ENCODE results near the gene TBC1D9B.

The TBC1D9B gene

DNA sequence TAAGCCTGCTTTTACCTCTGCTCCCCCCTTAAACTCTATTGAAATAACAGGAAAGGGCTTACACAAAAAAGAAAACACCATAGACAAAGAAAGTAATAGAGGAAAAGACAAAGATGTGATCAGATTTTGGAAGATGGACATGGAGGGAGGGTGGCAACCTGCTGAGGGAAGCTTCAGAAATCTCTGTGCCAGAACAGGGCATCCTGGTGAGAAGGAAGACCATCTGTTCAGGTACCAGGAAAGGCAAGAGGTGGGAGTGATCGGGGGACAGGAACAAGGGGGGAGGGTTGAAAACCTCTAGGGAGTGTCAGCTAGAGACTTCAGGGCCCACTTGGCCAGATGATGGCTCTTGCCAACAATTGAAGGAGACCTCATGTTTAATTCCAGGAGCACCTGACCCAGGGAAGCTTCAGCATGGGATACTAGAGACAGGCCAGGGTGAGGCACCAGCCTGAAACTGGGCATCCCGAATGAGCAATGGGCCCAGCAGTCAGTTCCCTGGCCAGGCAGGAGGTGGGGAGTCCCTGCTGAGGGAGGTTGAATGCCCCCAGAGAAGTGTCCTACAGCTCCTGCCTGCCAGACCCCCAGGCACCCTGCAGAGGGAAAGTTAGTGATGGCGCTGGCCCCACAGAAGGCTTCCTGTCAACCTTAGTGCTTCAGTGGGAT is 78.8 kb downstream of the TBC1D9B start:
- Histone ChIP-seq H3K27ac (no peak overlapping the region), H3K4me2 (no peak overlapping the region), H4K20me1 (peaks cover 51% of the 10 kb centered on the region), H3K9ac (no peak overlapping the region), H3K4me3 (no peak overlapping the region), H3K27me3 (no peaks in the 10 kb centered on the region), H3K4me1 (peaks cover 13% of the 10 kb centered on the region; the same call in 1 of the 2 replicates), H3K36me3 (peaks cover 100% of the 10 kb centered on the region), H3K9me3 (peaks cover 26% of the 10 kb centered on the region)
- TF ChIP-seq Cebpa-rat (IDR thresholded peaks at IDR 0.05) = no peak

DNA sequence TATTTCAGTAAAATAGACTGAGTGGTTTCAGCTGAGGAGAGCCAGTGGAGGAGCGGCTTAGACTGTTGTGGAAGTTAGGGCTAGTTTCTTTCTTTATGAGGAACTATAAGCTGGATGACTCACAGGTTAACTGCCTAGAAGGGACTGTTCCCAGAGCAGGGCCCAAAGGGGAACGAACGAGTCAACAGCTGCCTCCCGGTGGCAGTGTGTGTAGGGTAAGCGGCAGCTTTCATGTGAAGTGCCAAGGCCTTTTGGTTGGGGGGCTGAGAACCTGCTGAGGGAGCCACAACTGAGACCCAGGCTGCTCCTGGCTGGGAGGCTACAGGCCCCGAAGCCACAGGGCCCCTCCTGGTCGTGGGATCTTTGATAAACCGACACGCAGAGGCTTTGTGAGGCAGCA is 80.0 kb downstream of the TBC1D9B start:
- Histone ChIP-seq H3K36me3 (peaks cover 100% of the 10 kb centered on the region), H4K20me1 (peaks cover 57% of the 10 kb centered on the region), H3K9ac (no peak overlapping the region), H3K27me3 (no peaks in the 10 kb centered on the region), H3K4me1 (peaks cover 18% of the 10 kb centered on the region), H3K4me2 (no peak overlapping the region; the same call in 1 of the 2 replicates), H3K27ac (peak overlapping the region; percentile 22; the same call in 1 of the 2 replicates), H3K9me3 (peaks cover 17% of the 10 kb centered on the region), H3K4me3 (no peak overlapping the region)
- TF ChIP-seq Cebpa-rat (IDR thresholded peaks at IDR 0.05) = no peak

- no peaks in the 10 kb centered on the region for H3K27me3 ChIP-seq
- H3K4me3 ChIP-seq = no peak overlapping the region
- H3K36me3 ChIP-seq = peaks cover 84% of the 10 kb centered on the region
- no peak for TF ChIP-seq Cebpa-rat (IDR thresholded peaks at IDR 0.05)
- H3K4me1 ChIP-seq = peaks cover 28% of the 10 kb centered on the region
- peaks cover 68% of the 10 kb centered on the region for H4K20me1 ChIP-seq
- no peak overlapping the region for H3K27ac ChIP-seq
- no peak overlapping the region for H3K9ac ChIP-seq
- peaks cover 16% of the 10 kb centered on the region for H3K9me3 ChIP-seq
- no peak overlapping the region for H3K4me2 ChIP-seq
These were observed 82.0 kb downstream of the TBC1D9B start for GRCh38 chr5:179825655-179826182.

DNA sequence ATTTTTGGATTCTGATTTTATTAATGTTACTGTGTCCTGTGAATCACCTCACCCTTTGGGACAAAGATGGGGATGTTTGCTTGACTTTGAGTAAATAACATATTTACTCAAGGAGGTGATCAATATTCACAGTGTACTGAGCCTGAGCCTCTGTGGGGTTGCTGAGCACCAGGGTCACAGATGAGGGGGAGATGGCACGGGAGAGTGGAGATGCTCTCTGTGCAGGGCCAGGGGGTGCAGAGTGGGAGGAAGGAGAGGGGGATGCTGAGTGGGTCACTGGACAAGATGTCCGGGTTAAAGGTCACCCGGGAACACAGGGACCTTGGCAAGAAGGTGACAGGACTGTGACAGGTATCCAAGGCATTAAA is 83.0 kb downstream of the TBC1D9B start:
- H3K4me1 ChIP-seq = peaks cover 37% of the 10 kb centered on the region
- no peaks in the 10 kb centered on the region for H3K27me3 ChIP-seq
- no peak overlapping the region for H3K4me2 ChIP-seq
- peaks cover 6% of the 10 kb centered on the region for H3K9me3 ChIP-seq
- H3K27ac ChIP-seq = no peak overlapping the region
- peaks cover 74% of the 10 kb centered on the region for H3K36me3 ChIP-seq
- no peak overlapping the region for H3K9ac ChIP-seq
- no peak for TF ChIP-seq Cebpa-rat (IDR thresholded peaks at IDR 0.05)
- H3K4me3 ChIP-seq = no peak overlapping the region
- peaks cover 68% of the 10 kb centered on the region for H4K20me1 ChIP-seq

DNA sequence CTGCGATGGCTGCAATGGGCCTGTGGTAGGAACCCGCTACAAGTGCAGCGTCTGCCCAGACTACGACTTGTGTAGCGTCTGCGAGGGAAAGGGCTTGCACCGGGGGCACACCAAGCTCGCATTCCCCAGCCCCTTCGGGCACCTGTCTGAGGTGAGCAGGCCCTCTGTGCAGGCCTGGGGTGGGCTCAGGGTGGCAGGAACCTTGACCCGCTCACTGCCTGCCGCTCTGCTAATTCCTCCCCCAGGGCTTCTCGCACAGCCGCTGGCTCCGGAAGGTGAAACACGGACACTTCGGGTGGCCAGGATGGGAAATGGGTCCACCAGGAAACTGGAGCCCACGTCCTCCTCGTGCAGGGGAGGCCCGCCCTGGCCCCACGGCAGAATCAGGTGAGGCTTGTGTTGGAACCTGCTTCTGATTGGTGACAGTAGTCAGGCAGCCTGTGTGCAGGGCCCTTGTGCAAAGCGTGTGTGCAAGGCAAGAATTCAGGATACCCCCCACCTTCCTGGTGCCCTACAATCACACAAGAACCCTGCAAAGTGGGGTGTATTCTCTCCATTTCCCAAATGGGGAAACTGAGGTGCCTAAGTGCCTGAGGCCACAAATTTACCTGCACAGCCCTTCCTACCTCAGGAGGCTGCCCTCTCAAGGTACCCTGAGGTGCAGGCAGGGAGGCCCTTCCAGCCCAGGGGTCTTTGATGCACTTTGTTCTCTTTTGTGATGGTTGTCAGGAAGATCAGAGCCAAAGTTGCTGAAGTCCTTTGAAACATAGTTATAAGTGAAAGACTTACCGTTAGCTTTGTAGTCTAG is 83.6 kb downstream of the TBC1D9B start:
- no peak overlapping the region for H3K27ac ChIP-seq
- H3K4me3 ChIP-seq = no peak overlapping the region
- no peak overlapping the region for H3K4me2 ChIP-seq
- no peak for TF ChIP-seq Cebpa-rat (IDR thresholded peaks at IDR 0.05)
- peaks cover 68% of the 10 kb centered on the region for H4K20me1 ChIP-seq
- H3K36me3 ChIP-seq = peaks cover 69% of the 10 kb centered on the region
- no peak overlapping the region for H3K9ac ChIP-seq
- peaks cover 42% of the 10 kb centered on the region for H3K4me1 ChIP-seq
- peaks cover 2% of the 10 kb centered on the region; the same call in 1 of the 2 replicates for H3K9me3 ChIP-seq
- H3K27me3 ChIP-seq = no peaks in the 10 kb centered on the region

DNA sequence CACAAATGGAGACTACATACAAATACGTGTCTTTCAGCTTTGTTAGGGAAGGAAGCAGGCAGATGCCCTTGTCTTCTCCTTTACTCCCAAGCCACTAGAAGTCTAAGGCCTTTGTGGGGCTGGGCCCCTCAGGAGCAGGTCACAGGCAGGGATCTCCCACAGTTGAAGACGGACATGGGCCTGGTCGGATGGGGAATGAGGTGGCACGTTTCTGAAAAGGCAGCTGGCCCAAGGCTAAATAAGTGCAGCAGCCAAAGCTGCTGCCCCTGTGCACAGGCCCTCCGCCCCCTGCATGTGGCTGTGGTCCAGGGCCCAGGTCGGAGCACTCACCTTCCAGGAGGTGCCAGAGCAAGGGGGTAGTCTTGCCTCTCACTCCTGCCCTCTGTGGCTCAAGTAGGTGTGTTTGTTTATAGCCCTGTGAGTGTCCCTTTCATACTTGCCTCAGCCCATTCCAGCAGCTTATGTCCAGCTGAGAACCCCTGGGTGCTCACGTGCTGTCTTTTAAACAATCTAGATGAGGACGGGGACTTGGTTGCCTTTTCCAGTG is 85.2 kb downstream of the TBC1D9B start:
- H3K27me3 ChIP-seq = peaks cover 12% of the 10 kb centered on the region
- H3K9ac ChIP-seq = peak overlapping the region; percentile 19; the same call in 1 of the 2 replicates
- H3K4me1 ChIP-seq = peaks cover 54% of the 10 kb centered on the region
- peak overlapping the region; percentile 98 for H3K4me2 ChIP-seq
- no peaks in the 10 kb centered on the region for H3K9me3 ChIP-seq
- H3K36me3 ChIP-seq = peaks cover 52% of the 10 kb centered on the region
- H4K20me1 ChIP-seq = peaks cover 63% of the 10 kb centered on the region
- H3K4me3 ChIP-seq = no peak overlapping the region
- H3K27ac ChIP-seq = 0 out of 2 replicates have a peak overlapping the region, but pooled peaks have one; percentile 22
- no peak for TF ChIP-seq Cebpa-rat (IDR thresholded peaks at IDR 0.05)

- Histone ChIP-seq H3K9ac (peak overlapping the region; percentile 92), H3K36me3 (peaks cover 48% of the 10 kb centered on the region), H3K4me1 (peaks cover 54% of the 10 kb centered on the region), H3K4me3 (peak overlapping the region; percentile 81), H3K4me2 (peak overlapping the region; percentile 98), H3K27me3 (peaks cover 16% of the 10 kb centered on the region), H3K27ac (0 out of 2 replicates have a peak overlapping the region, but pooled peaks have one; percentile 22), H4K20me1 (peaks cover 58% of the 10 kb centered on the region), H3K9me3 (no peaks in the 10 kb centered on the region)
- no peak for TF ChIP-seq Cebpa-rat (IDR thresholded peaks at IDR 0.05)
These were observed 85.7 kb downstream of the TBC1D9B start for GRCh38 chr5:179822059-179822432.

- H3K4me2 ChIP-seq = peak overlapping the region; percentile 98
- peaks cover 60% of the 10 kb centered on the region for H4K20me1 ChIP-seq
- H3K9me3 ChIP-seq = no peaks in the 10 kb centered on the region
- H3K4me3 ChIP-seq = peak overlapping the region; percentile 81
- TF ChIP-seq Cebpa-rat (IDR thresholded peaks at IDR 0.05) = no peak
- H3K27me3 ChIP-seq = peaks cover 22% of the 10 kb centered on the region
- H3K9ac ChIP-seq = peak overlapping the region; percentile 92
- peak overlapping the region; percentile 91 for H3K27ac ChIP-seq
- H3K4me1 ChIP-seq = peaks cover 56% of the 10 kb centered on the region
- peaks cover 42% of the 10 kb centered on the region for H3K36me3 ChIP-seq
These were observed 86.2 kb downstream of the TBC1D9B start for GRCh38 chr5:179821298-179822058.
